SK-N-SH (cell line): Measurements from ENCODE around the gene RPS3A. TPM values are rescaled to one million over a fixed set of nuclear protein-coding genes. Genes with fewer than 3 reads are reported as not detected.
A peak's percentile ranks its signal among the peaks of the same experiment; 100 is the strongest.
"Not testable (repeated sequence)": the region's sequence is repeated elsewhere in the genome, so short reads cannot be mapped to it uniquely, and the experiment has no call there.

ENCODE experiments used
- CTCF ChIA-PET: fragments of 300-600, 350-600 bp; formaldehyde crosslinking; extraction: SDS; loops from one replicate; lab custom pipeline; 2021; lab: Yijun Ruan, JAX
- POLR2A ChIA-PET: fragments of 350-600 bp; sonication (Branson Sonifier 250); formaldehyde crosslinking; extraction: SDS; loops from one replicate; lab custom pipeline; 2020; ENCODE audit warnings: antibody characterized with exemption, inconsistent platforms; lab: Yijun Ruan, JAX
- DNase-seq: peaks from one replicate; pipeline ENCODE4 v3.0.0; 2012
- H2AFZ ChIP-seq: fragments of 200-600 bp; sonication (generic); 2 replicates; pipeline ENCODE4 v1.8.1; 2016; ENCODE audit warnings: antibody characterized with exemption, mild to moderate bottlenecking, low read depth
- H3F3A ChIP-seq: fragments of 200-600 bp; sonication (generic); replicated peaks from 2 replicates; pipeline ENCODE3; 2016; ENCODE audit warnings: antibody characterized with exemption, mild to moderate bottlenecking; ENCODE audit not compliant: insufficient read depth
- H3K27ac ChIP-seq, 2 experiments: fragments of 200-500 bp in 1 of 2; fragments of 200-600 bp in 1 of 2; sonication (Bioruptor generic) in 1 of 2; sonication (generic), shearing (Covaris generic) in 1 of 2; 2 replicates each; pipeline versions ENCODE4 v1.5.1 to v1.6.1; 2014 to 2016; ENCODE audit warnings: low read depth in 2 of 2, inconsistent platforms in 1 of 2, low read length in 1 of 2, mild to moderate bottlenecking in 1 of 2, mixed read lengths in 1 of 2
- H3K27me3 ChIP-seq: fragments of 200-600 bp; sonication (generic), shearing (Covaris generic); 2 replicates; pipeline ENCODE4 v1.6.1; 2016; ENCODE audit warnings: mixed run types; ENCODE audit not compliant: insufficient read depth
- H3K36me3 ChIP-seq, 2 experiments: fragments of 200-500 bp in 1 of 2; fragments of 200-600 bp in 1 of 2; sonication (Bioruptor generic) in 1 of 2; sonication (generic) in 1 of 2; replicated peaks in 1 of 2; 2 replicates each; pipeline versions ENCODE3 to v1.5.1; 2014 to 2016; ENCODE audit warnings: low read length in 1 of 2, mild to moderate bottlenecking in 1 of 2; ENCODE audit not compliant: insufficient read depth in 2 of 2, control insufficient read depth in 1 of 2
- H3K4me1 ChIP-seq, 2 experiments: fragments of 200-500 bp in 1 of 2; fragments of 200-600 bp in 1 of 2; sonication (Bioruptor generic) in 1 of 2; sonication (generic), shearing (Covaris generic) in 1 of 2; 2 replicates each; pipeline versions ENCODE4 v1.5.1 to v1.6.1; 2014 to 2016; ENCODE audit warnings: low read depth in 1 of 2, low read length in 1 of 2, mixed run types in 1 of 2; ENCODE audit not compliant: insufficient read depth in 2 of 2, control insufficient read depth in 1 of 2
- H3K4me2 ChIP-seq: fragments of 200-600 bp; sonication (generic), shearing (Covaris generic); 2 replicates; pipeline ENCODE4 v1.6.1; 2017; ENCODE audit warnings: mixed run types
- H3K4me3 ChIP-seq, 2 experiments: fragments of 200-500 bp in 1 of 2; fragments of 200-600 bp in 1 of 2; sonication (Bioruptor generic) in 1 of 2; sonication (generic), shearing (Covaris generic) in 1 of 2; 2 replicates each; pipeline versions ENCODE4 v1.5.1 to v1.8.1; 2014 to 2016; ENCODE audit warnings: low read depth in 2 of 2, inconsistent platforms in 1 of 2, low read length in 1 of 2, mild to moderate bottlenecking in 1 of 2, mixed read lengths in 1 of 2, moderate library complexity in 1 of 2
- H3K79me2 ChIP-seq: fragments of 200-600 bp; sonication (generic); 2 replicates; pipeline ENCODE4 v1.8.1; 2017; ENCODE audit warnings: mild to moderate bottlenecking; ENCODE audit not compliant: insufficient read depth
- H3K9ac ChIP-seq: fragments of 200-600 bp; sonication (generic); 2 replicates; pipeline ENCODE4 v1.6.1; 2017; ENCODE audit warnings: mixed run types
- H3K9me2 ChIP-seq: fragments of 200-600 bp; sonication (generic); 2 replicates; pipeline ENCODE4 v1.6.1; 2017; ENCODE audit warnings: mixed run types
- H3K9me3 ChIP-seq: fragments of 200-600 bp; sonication (generic); 2 replicates; pipeline ENCODE4 v1.6.1; 2017; ENCODE audit warnings: mixed run types, mild to moderate bottlenecking, moderate library complexity
- H4K20me1 ChIP-seq: fragments of 200-600 bp; sonication (generic); 2 replicates; pipeline ENCODE4 v1.6.1; 2017; ENCODE audit warnings: mild to moderate bottlenecking, mixed run types; ENCODE audit not compliant: insufficient read depth
- CHD2 ChIP-seq: fragments of 150-350 bp; IDR thresholded peaks from 2 replicates; pipeline ENCODE4 v1.6.1; 2018; ENCODE audit warnings: low read length; ENCODE audit not compliant: partially characterized antibody
- ELF1 ChIP-seq: IDR thresholded peaks from 2 replicates; pipeline ENCODE4 v1.4.0; 2012
- EZH2phosphoT487 ChIP-seq: fragments of 200-600 bp; sonication (generic); IDR thresholded peaks from 2 replicates; pipeline ENCODE4 v1.6.1; 2017; ENCODE audit warnings: low read depth, mixed run types, mild to moderate bottlenecking, antibody characterized with exemption, moderate library complexity, borderline replicate concordance
- FOSL2 ChIP-seq: IDR thresholded peaks from 2 replicates; pipeline ENCODE4 v1.4.0; 2012; ENCODE audit warnings: low read depth, mild to moderate bottlenecking, moderate library complexity, borderline replicate concordance
- FOXM1 ChIP-seq: IDR thresholded peaks from 2 replicates; pipeline ENCODE4 v1.4.0; 2012; ENCODE audit warnings: low read depth, mild to moderate bottlenecking
- GATA2 ChIP-seq: sonication (generic); formaldehyde crosslinking; IDR thresholded peaks from 2 replicates; pipeline ENCODE4 v1.5.0; 2020; ENCODE audit warnings: mild to moderate bottlenecking, missing genetic modification reagents
- MEF2A ChIP-seq: IDR thresholded peaks from 2 replicates; pipeline ENCODE4 v1.4.0; 2012; ENCODE audit warnings: low read depth, borderline replicate concordance
- RAD21 ChIP-seq: IDR thresholded peaks from 2 replicates; pipeline ENCODE4 v1.6.1; 2012; ENCODE audit warnings: mild to moderate bottlenecking, low read length
- RFX5 ChIP-seq: IDR thresholded peaks from 2 replicates; pipeline ENCODE4 v1.6.1; 2012; ENCODE audit warnings: mild to moderate bottlenecking, improper control_type of control experiment, low read length
- RXRA ChIP-seq: IDR thresholded peaks from 2 replicates; pipeline ENCODE4 v1.4.0; 2012; ENCODE audit warnings: low read depth, mild to moderate bottlenecking, borderline replicate concordance
- TAF1 ChIP-seq: IDR thresholded peaks from 2 replicates; pipeline ENCODE4 v1.6.1; 2012; ENCODE audit warnings: low read depth, mild to moderate bottlenecking, low read length, moderate library complexity, borderline replicate concordance
- TCF12 ChIP-seq: IDR thresholded peaks from 2 replicates; pipeline ENCODE4 v1.4.0; 2012
- TEAD4 ChIP-seq: IDR thresholded peaks from 2 replicates; pipeline ENCODE4 v1.4.0; 2012; ENCODE audit warnings: mild to moderate bottlenecking, borderline replicate concordance; ENCODE audit not compliant: insufficient read depth
- WGBS: methylation state at CpG from one replicate; pipeline ENCODE4 v1.1.6; 2017; ENCODE audit warnings: low lambda C conversion rate; 5-methylcytosine and 5-hydroxymethylcytosine counted together
- polyA plus RNA-seq, 3 experiments: library from polyadenylated mRNA; depleted of rRNA; stranded (reverse); fragments of >200 nt; gene quantifications; 2 replicates each; pipeline ENCODE4 v1.2.3, GENCODE V29; 2012
- TF ChIP-seq, protein P1 (sequence below): fragments of 200-600 bp; sonication (generic); IDR thresholded peaks from 2 replicates; pipeline ENCODE4 v1.6.1; 2017; ENCODE audit warnings: antibody characterized with exemption, mild to moderate bottlenecking, moderate library complexity
- TF ChIP-seq, protein P2 (sequence below): IDR thresholded peaks from 2 replicates; pipeline ENCODE4 v1.4.0; 2012; ENCODE audit warnings: low read depth, borderline replicate concordance
- TF ChIP-seq, protein P3 (sequence below): IDR thresholded peaks from 2 replicates; pipeline ENCODE4 v1.4.0; 2012; ENCODE audit warnings: low read depth

The RPS3A gene
- polyA plus RNA-seq, 1 of the 3 experiments (the other 2 are of a cell fraction): 2,161 TPM

DNA sequence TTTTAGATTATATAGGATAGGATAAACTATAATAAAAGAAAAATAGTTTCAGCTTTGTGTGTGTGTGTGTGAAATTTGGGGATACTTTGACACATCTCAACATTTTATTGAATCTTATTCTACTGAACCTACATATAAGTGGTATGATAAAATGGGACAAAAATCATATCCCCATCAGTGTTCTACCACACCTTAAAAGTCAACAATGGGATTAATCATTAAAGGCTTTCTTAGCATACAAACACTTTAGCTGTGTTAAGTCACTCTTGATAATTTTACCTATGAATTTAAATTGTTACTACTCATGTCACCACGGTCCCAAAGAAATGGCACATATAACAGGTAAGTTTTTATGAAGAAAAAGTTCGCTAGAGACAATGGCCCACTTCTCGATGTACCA is 46.6 kb upstream of the RPS3A start (continued):
- TF ChIP-seq, protein P1, sequence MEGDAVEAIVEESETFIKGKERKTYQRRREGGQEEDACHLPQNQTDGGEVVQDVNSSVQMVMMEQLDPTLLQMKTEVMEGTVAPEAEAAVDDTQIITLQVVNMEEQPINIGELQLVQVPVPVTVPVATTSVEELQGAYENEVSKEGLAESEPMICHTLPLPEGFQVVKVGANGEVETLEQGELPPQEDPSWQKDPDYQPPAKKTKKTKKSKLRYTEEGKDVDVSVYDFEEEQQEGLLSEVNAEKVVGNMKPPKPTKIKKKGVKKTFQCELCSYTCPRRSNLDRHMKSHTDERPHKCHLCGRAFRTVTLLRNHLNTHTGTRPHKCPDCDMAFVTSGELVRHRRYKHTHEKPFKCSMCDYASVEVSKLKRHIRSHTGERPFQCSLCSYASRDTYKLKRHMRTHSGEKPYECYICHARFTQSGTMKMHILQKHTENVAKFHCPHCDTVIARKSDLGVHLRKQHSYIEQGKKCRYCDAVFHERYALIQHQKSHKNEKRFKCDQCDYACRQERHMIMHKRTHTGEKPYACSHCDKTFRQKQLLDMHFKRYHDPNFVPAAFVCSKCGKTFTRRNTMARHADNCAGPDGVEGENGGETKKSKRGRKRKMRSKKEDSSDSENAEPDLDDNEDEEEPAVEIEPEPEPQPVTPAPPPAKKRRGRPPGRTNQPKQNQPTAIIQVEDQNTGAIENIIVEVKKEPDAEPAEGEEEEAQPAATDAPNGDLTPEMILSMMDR: no peak
- TF ChIP-seq CHD2 (no peak), GATA2 (CRISPR knock-in tag) (no peak)
- TF ChIP-seq, all 33 proteins: peak for 0

DNA sequence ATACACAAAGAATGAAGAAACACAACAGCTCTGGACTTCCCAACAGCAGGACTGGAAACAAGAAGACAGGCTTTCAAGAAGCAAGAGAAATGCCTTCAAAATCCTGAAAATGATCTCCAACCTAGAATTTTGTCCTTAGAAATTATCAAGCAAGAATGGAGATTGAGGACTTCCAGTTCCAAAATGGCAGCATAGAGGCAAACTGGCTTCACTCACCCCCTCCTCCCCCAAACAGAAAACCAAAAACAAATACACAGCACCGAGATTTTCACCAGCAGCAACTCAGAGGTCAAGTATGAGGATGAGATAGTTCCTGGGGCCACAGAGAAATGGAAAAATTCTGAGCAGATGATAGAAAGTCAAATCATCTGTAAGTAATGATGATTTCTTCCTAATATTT is 43.9 kb upstream of the RPS3A start:
- no peaks in the 10 kb centered on the region for H3K4me1 ChIP-seq
- DNase-seq: no peak
- POLR2A ChIA-PET: no interaction called here
- no peak overlapping the region for H3K9ac ChIP-seq
- peak overlapping the region; percentile 23; the same call in 1 of the 2 replicates for H2AFZ ChIP-seq
- no peaks in the 10 kb centered on the region for H3K27me3 ChIP-seq
- WGBS: 0% methylated on average over 1 of the region's 1 CpG
- no peak overlapping the region for H3K27ac ChIP-seq
- H3K36me3 ChIP-seq: no peaks in the 10 kb centered on the region
- TF ChIP-seq EZH2phosphoT487: no peak
- no peak for TF ChIP-seq TCF12
- TF ChIP-seq RXRA: no peak
- TF ChIP-seq, protein P2, sequence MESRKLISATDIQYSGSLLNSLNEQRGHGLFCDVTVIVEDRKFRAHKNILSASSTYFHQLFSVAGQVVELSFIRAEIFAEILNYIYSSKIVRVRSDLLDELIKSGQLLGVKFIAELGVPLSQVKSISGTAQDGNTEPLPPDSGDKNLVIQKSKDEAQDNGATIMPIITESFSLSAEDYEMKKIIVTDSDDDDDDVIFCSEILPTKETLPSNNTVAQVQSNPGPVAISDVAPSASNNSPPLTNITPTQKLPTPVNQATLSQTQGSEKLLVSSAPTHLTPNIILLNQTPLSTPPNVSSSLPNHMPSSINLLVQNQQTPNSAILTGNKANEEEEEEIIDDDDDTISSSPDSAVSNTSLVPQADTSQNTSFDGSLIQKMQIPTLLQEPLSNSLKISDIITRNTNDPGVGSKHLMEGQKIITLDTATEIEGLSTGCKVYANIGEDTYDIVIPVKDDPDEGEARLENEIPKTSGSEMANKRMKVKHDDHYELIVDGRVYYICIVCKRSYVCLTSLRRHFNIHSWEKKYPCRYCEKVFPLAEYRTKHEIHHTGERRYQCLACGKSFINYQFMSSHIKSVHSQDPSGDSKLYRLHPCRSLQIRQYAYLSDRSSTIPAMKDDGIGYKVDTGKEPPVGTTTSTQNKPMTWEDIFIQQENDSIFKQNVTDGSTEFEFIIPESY: no peak
- no peak for TF ChIP-seq FOSL2
- no peak for TF ChIP-seq MEF2A
- no peak for TF ChIP-seq TAF1
- TF ChIP-seq, protein P3, sequence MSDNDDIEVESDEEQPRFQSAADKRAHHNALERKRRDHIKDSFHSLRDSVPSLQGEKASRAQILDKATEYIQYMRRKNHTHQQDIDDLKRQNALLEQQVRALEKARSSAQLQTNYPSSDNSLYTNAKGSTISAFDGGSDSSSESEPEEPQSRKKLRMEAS: no peak
- no peak for TF ChIP-seq ELF1
- no peak for TF ChIP-seq RFX5
- no peak for TF ChIP-seq FOXM1
- TF ChIP-seq TEAD4: no peak
- TF ChIP-seq RAD21: no peak
- TF ChIP-seq, protein P1: no peak
- no peaks in the 10 kb centered on the region for H3K9me2 ChIP-seq
- no peaks in the 10 kb centered on the region for H3K9me3 ChIP-seq
- no peaks in the 10 kb centered on the region for H3K79me2 ChIP-seq
- CTCF ChIA-PET: no interaction called here
- H3K4me3 ChIP-seq: no peak overlapping the region
- no peaks in the 10 kb centered on the region for H4K20me1 ChIP-seq
- no peaks in the 10 kb centered on the region for H3F3A ChIP-seq
- no peak overlapping the region for H3K4me2 ChIP-seq

DNA sequence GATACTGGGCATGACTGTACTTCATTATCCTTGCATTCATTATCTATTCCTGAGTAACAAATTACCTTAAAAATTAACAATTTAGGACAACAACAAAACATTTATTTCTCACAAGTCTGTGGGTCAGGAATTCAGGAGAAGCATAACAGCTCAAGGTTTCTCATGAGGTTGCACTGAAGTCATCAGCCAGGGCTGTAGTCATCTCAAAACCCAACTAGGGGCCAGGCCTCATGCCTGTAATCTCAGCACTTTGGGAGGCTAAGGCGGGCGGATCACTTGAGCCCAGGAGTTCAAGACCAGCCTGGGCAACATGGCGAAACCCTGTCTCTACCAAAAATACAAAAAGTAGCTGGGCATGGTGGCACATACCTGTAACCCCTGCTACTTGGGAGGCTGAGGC is 36.3 kb upstream of the RPS3A start:
- H3K27me3 ChIP-seq, H3F3A ChIP-seq, H3K4me3 ChIP-seq, H3K27ac ChIP-seq, H3K79me2 ChIP-seq, H3K36me3 ChIP-seq, H3K9me3 ChIP-seq, H3K4me1 ChIP-seq, H3K9ac ChIP-seq, H3K4me2 ChIP-seq, POLR2A ChIA-PET, H3K9me2 ChIP-seq, DNase-seq, CTCF ChIA-PET, H4K20me1 ChIP-seq, H2AFZ ChIP-seq: not testable (repeated sequence)
- WGBS: 100% methylated on average over 3 of the region's 3 CpGs
